DND-41 (cell line): ENCODE results near the gene SHB.
"Not testable (repeated sequence)": the region's sequence is repeated elsewhere in the genome, so short reads cannot be mapped to it uniquely, and the experiment has no call there.

Experiments used
- ATAC-seq: fragments of 200-7000 bp; cut with Tn5 transposase; 3 replicates; pipeline ENCODE4 v1.9.1; 2021; ENCODE audit warnings: low read depth; ENCODE audit not compliant: insufficient read depth
- DNase-seq: peaks from one replicate; pipeline ENCODE4 v3.0.0-alpha.2; 2020
- H2AFZ ChIP-seq: 2 replicates; pipeline ENCODE4 v1.6.0; 2012; ENCODE audit warnings: low read depth, low read length
- H3K27ac ChIP-seq: 2 replicates; pipeline ENCODE4 v1.5.1; 2012; ENCODE audit warnings: low read length, inconsistent platforms
- H3K27me3 ChIP-seq: fragments of 200-600 bp; sonication (generic); 2 replicates; pipeline ENCODE4 v1.6.0; 2012; ENCODE audit warnings: low read length, mild to moderate bottlenecking, inconsistent platforms; ENCODE audit not compliant: insufficient read depth, poor library complexity
- H3K36me3 ChIP-seq: 2 replicates; pipeline ENCODE4 v1.5.1; 2012; ENCODE audit warnings: low read length, inconsistent platforms; ENCODE audit not compliant: insufficient read depth
- H3K4me1 ChIP-seq: 2 replicates; pipeline ENCODE4 v1.5.1; 2012; ENCODE audit warnings: mild to moderate bottlenecking, low read length; ENCODE audit not compliant: insufficient read depth
- H3K4me2 ChIP-seq: 2 replicates; pipeline ENCODE4 v1.6.0; 2012; ENCODE audit warnings: mild to moderate bottlenecking, moderate library complexity, low read length, inconsistent platforms; ENCODE audit not compliant: insufficient read depth
- H3K4me3 ChIP-seq, 2 experiments: fragments of 200-600 bp in 1 of 2; shearing (Covaris generic) in 1 of 2; 2 replicates each; pipeline ENCODE4 v1.5.1; 2012 to 2016; ENCODE audit warnings: inconsistent platforms in 2 of 2, low read length in 2 of 2, mild to moderate bottlenecking in 2 of 2, low read depth in 1 of 2, moderate library complexity in 1 of 2
- H3K79me2 ChIP-seq: 2 replicates; pipeline ENCODE4 v1.6.0; 2012; ENCODE audit warnings: low read length, inconsistent platforms; ENCODE audit not compliant: insufficient read depth
- H3K9ac ChIP-seq: 2 replicates; pipeline ENCODE4 v1.6.0; 2012; ENCODE audit warnings: low read depth, mild to moderate bottlenecking, inconsistent platforms, low read length, moderate library complexity
- H3K9me3 ChIP-seq: 2 replicates; pipeline ENCODE4 v1.5.1; 2012; ENCODE audit warnings: low read length, moderate library complexity, mild to moderate bottlenecking, inconsistent platforms; ENCODE audit not compliant: insufficient read depth, severe bottlenecking
- H4K20me1 ChIP-seq: 2 replicates; pipeline ENCODE4 v1.6.0; 2012; ENCODE audit warnings: low read length; ENCODE audit not compliant: insufficient read depth
- CTCF ChIP-seq: IDR thresholded peaks from 2 replicates; pipeline ENCODE4 v1.5.1; 2012; ENCODE audit warnings: borderline replicate concordance, low read length, moderate library complexity, mild to moderate bottlenecking; ENCODE audit not compliant: poor library complexity, severe bottlenecking; ENCODE audit errors: extremely low read depth
- EZH2 ChIP-seq: IDR thresholded peaks from 3 replicates; pipeline ENCODE4 v1.6.1; 2012; ENCODE audit warnings: borderline replicate concordance, low read depth, mild to moderate bottlenecking, moderate library complexity, low read length, inconsistent platforms; ENCODE audit not compliant: severe bottlenecking

SHB gene

GRCh38 chr9:38047301-38048251 is 21.5 kb downstream of the SHB start:
- ATAC-seq: peak; percentile 69; the same call in 2 of the 3 replicates
- Histone ChIP-seq H4K20me1 (no peaks in the 10 kb centered on the region; the same call in 1 of the 2 replicates), H3K27me3 (no peaks in the 10 kb centered on the region), H3K4me2 (no peak overlapping the region), H3K36me3 (no peaks in the 10 kb centered on the region), H3K9me3 (no peaks in the 10 kb centered on the region), H3K9ac (no peak overlapping the region), H3K4me3 (no peak overlapping the region), H3K27ac (no peak overlapping the region), H3K4me1 (no peaks in the 10 kb centered on the region), H2AFZ (no peak overlapping the region), H3K79me2 (no peaks in the 10 kb centered on the region)
- TF ChIP-seq CTCF: no peak
- TF ChIP-seq EZH2: no peak
- DNase-seq: peak; percentile 22

- Histone ChIP-seq H3K4me2 (no peak overlapping the region), H3K79me2 (no peaks in the 10 kb centered on the region), H3K9me3 (no peaks in the 10 kb centered on the region), H3K27me3 (no peaks in the 10 kb centered on the region), H3K9ac (no peak overlapping the region), H4K20me1 (no peaks in the 10 kb centered on the region; the same call in 1 of the 2 replicates), H3K4me3 (no peak overlapping the region), H3K27ac (no peak overlapping the region), H3K36me3 (no peaks in the 10 kb centered on the region), H3K4me1 (no peaks in the 10 kb centered on the region), H2AFZ (no peak overlapping the region)
- DNase-seq: no peak
- TF ChIP-seq EZH2 (no peak), CTCF (no peak)
- no peak for ATAC-seq
These were observed 22.2 kb downstream of the SHB start for GRCh38 chr9:38046661-38047300.

GRCh38 chr9:38045939-38046338 is 23.1 kb downstream of the SHB start:
- H3K4me1 ChIP-seq, H3K27ac ChIP-seq, H3K79me2 ChIP-seq, H3K9me3 ChIP-seq, H3K27me3 ChIP-seq, H2AFZ ChIP-seq, ATAC-seq, H3K36me3 ChIP-seq, DNase-seq, H3K9ac ChIP-seq, H4K20me1 ChIP-seq, H3K4me2 ChIP-seq, H3K4me3 ChIP-seq: not testable (repeated sequence)

- Histone ChIP-seq H3K79me2 (no peaks in the 10 kb centered on the region), H2AFZ (no peak overlapping the region), H3K4me1 (no peaks in the 10 kb centered on the region), H3K27ac (no peak overlapping the region), H3K36me3 (no peaks in the 10 kb centered on the region), H3K4me2 (no peak overlapping the region), H3K4me3 (no peak overlapping the region), H3K27me3 (no peaks in the 10 kb centered on the region), H3K9me3 (no peaks in the 10 kb centered on the region), H3K9ac (no peak overlapping the region), H4K20me1 (no peaks in the 10 kb centered on the region)
- ATAC-seq (no peak), DNase-seq (no peak)
- no peak for TF ChIP-seq EZH2
- no peak for TF ChIP-seq CTCF
These were observed 24.3 kb downstream of the SHB start for GRCh38 chr9:38044706-38045105.
